ENCODE data around the gene CLCN5. TPM values are rescaled to one million over a fixed set of nuclear protein-coding genes. Genes with fewer than 3 reads are reported as not detected.

CLCN5 gene
- total and polyA plus RNA-seq, 3 donors from 2014 or later = 6.8 to 22.1 (median 20.5) TPM

GRCh38 chrX:49892542-49892941 is 29.9 kb upstream of the CLCN5 start:
- Histone ChIP-seq H3K4me1 (no peaks in the 10 kb centered on the region), H3K4me3 (no peak overlapping the region), H3K27me3 (no peaks in the 10 kb centered on the region), H3K27ac (no peak overlapping the region), H3K9me3 (no peaks in the 10 kb centered on the region), H3K36me3 (ENCODE audit: low read depth, missing control alignments) (no peaks in the 10 kb centered on the region)
- WGBS, 2 donors = 82 to 92% methylated on average over 3 to 4 of the region's 4 CpGs
- intact Hi-C loops (cut with DNase I; ENCODE audit: low total_unique reads) = no loop called here
- TF ChIP-seq, protein P1, sequence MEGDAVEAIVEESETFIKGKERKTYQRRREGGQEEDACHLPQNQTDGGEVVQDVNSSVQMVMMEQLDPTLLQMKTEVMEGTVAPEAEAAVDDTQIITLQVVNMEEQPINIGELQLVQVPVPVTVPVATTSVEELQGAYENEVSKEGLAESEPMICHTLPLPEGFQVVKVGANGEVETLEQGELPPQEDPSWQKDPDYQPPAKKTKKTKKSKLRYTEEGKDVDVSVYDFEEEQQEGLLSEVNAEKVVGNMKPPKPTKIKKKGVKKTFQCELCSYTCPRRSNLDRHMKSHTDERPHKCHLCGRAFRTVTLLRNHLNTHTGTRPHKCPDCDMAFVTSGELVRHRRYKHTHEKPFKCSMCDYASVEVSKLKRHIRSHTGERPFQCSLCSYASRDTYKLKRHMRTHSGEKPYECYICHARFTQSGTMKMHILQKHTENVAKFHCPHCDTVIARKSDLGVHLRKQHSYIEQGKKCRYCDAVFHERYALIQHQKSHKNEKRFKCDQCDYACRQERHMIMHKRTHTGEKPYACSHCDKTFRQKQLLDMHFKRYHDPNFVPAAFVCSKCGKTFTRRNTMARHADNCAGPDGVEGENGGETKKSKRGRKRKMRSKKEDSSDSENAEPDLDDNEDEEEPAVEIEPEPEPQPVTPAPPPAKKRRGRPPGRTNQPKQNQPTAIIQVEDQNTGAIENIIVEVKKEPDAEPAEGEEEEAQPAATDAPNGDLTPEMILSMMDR (IDR thresholded peaks at IDR 0.05) = no peak
- TF ChIP-seq POLR2A (IDR thresholded peaks at IDR 0.05) = no peak
- DNase-seq = no peak

GRCh38 chrX:49896951-49897350 is 25.4 kb upstream of the CLCN5 start:
- no peak overlapping the region for H3K4me3 ChIP-seq
- 84 to 88% methylated on average over 4 of the region's 4 CpGs for WGBS, 2 donors
- no peak for DNase-seq
- no peaks in the 10 kb centered on the region for H3K36me3 ChIP-seq (ENCODE audit: low read depth, missing control alignments)
- no peaks in the 10 kb centered on the region for H3K4me1 ChIP-seq
- no peak for TF ChIP-seq POLR2A (IDR thresholded peaks at IDR 0.05)
- TF ChIP-seq, protein P1 (IDR thresholded peaks at IDR 0.05) = no peak
- H3K27me3 ChIP-seq = no peaks in the 10 kb centered on the region
- no peaks in the 10 kb centered on the region for H3K9me3 ChIP-seq
- no peak overlapping the region for H3K27ac ChIP-seq
- intact Hi-C loops (cut with DNase I; ENCODE audit: low total_unique reads) = no loop called here

DNA sequence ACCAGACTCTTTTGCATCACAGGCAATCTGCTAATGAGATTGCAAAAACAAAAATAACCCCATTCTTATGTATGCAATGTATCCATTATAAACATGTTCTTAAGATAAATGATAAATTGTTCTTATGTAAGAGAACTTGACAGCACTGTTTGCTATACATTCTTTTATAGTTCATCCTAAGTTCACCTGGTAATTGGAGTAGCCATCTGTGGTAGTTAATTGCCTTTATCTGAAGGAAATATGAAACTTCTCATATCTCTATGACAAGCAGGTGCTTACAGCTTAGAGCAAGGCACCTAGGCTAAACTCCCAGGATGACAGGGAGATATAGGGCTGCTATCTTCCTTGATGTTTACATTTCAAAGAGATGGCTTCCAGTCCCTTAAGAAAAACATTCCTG is 21.3 kb upstream of the CLCN5 start:
- H3K27me3 ChIP-seq = no peaks in the 10 kb centered on the region
- H3K9me3 ChIP-seq = no peaks in the 10 kb centered on the region
- H3K27ac ChIP-seq = no peak overlapping the region
- intact Hi-C loops (cut with DNase I; ENCODE audit: low total_unique reads) = no loop called here
- H3K36me3 ChIP-seq (ENCODE audit: low read depth, missing control alignments) = no peaks in the 10 kb centered on the region
- no peaks in the 10 kb centered on the region for H3K4me1 ChIP-seq
- DNase-seq = no peak
- TF ChIP-seq POLR2A (IDR thresholded peaks at IDR 0.05) = no peak
- TF ChIP-seq, protein P1 (IDR thresholded peaks at IDR 0.05) = no peak
- H3K4me3 ChIP-seq = no peak overlapping the region

DNA sequence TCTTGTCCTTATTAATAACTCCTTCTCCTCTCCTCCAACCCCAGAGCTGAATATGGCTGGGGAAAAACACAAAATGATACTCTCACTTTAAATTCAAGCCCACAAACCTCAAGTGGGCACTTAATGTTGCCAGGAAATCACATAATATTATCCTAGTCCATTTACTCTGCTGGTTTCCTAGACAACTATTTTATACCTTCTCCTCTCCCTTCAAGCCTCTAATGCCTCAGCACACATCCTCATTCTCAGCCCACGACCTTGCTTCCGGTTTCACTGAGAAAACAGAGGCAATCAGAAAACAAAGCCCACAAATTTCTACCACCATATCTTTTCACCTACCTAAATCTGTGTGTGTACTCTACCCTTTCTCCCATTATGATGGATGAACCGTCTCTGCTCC is 12.1 kb upstream of the CLCN5 start:
- H3K9me3 ChIP-seq = no peaks in the 10 kb centered on the region
- H3K27me3 ChIP-seq = no peaks in the 10 kb centered on the region
- TF ChIP-seq POLR2A (IDR thresholded peaks at IDR 0.05) = no peak
- TF ChIP-seq, protein P1 (IDR thresholded peaks at IDR 0.05) = no peak
- H3K27ac ChIP-seq = no peak overlapping the region
- no peaks in the 10 kb centered on the region for H3K4me1 ChIP-seq
- no peaks in the 10 kb centered on the region for H3K36me3 ChIP-seq (ENCODE audit: low read depth, missing control alignments)
- H3K4me3 ChIP-seq = no peak overlapping the region
- intact Hi-C loops (cut with DNase I; ENCODE audit: low total_unique reads) = no loop called here
- WGBS, 2 donors = 51 to 56% methylated on average over 2 to 3 of the region's 3 CpGs
- DNase-seq = no peak

GRCh38 chrX:49912086-49912485 is 10.3 kb upstream of the CLCN5 start:
- no peaks in the 10 kb centered on the region for H3K9me3 ChIP-seq
- H3K4me3 ChIP-seq = no peak overlapping the region
- H3K27ac ChIP-seq = no peak overlapping the region
- DNase-seq = no peak
- intact Hi-C loops (cut with DNase I; ENCODE audit: low total_unique reads) = no loop called here
- H3K36me3 ChIP-seq (ENCODE audit: low read depth, missing control alignments) = no peaks in the 10 kb centered on the region
- H3K4me1 ChIP-seq = no peaks in the 10 kb centered on the region
- TF ChIP-seq POLR2A (IDR thresholded peaks at IDR 0.05) = no peak
- TF ChIP-seq, protein P1 (IDR thresholded peaks at IDR 0.05) = no peak
- H3K27me3 ChIP-seq = no peaks in the 10 kb centered on the region
- WGBS, 2 donors = 82% methylated on average over 2 of the region's 3 CpGs; no CpG with 5 or more reads in 1 of the 2 donors
